ENCODE measurements around the gene JAK1.

GRCh38 chr1:64895500-64895899, 70.8 kb downstream of the JAK1 start:
- TF ChIP-seq CTCF (conservative IDR thresholded peaks at IDR 0.05; ENCODE audit: low read depth, low read length) (no peak), EZH2 (IDR thresholded peaks at IDR 0.05; ENCODE audit: low read length, unreplicated experiment) (no peak), EZH2phosphoT487 (IDR thresholded peaks at IDR 0.05; ENCODE audit: borderline replicate concordance, low read length) (no peak)

Data from PC-3 (cell line).